HG02981 (cell line): ENCODE measurements around the gene TTC9B.
"Not testable (repeated sequence)": the region's sequence is repeated elsewhere in the genome, so short reads cannot be mapped to it uniquely, and the experiment has no call there.

ENCODE experiments used
- ATAC-seq: cut with Tn5 transposase; IDR thresholded peaks from one replicate; pipeline ENCODE4 v1.9.1; 2021; ENCODE audit warnings: mild to moderate bottlenecking, moderate library complexity; ENCODE audit not compliant: unreplicated experiment

The TTC9B gene

DNA sequence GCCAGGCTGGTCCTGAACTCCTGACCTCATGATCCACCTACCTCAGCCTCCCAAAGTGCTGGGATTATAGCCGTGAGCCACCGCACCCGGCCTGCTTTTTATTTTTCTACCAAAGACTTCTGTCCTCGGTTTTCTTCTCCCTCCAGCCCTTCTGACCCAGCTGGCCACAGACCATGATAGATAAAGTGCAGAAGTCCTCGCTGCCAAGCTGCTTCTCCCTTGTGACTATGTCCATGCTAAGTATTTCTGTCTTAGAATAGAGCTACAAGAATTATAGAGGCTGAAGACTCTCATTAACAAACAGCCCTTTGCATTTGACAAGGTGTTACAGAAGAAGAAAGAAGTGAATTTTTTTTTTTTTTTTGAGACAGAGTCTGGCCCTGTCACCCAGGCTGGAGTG is 42.4 kb downstream of the TTC9B start:
- no peak for ATAC-seq

GRCh38 chr19:40174092-40174491 is 44.1 kb downstream of the TTC9B start:
- ATAC-seq, result no peak

DNA sequence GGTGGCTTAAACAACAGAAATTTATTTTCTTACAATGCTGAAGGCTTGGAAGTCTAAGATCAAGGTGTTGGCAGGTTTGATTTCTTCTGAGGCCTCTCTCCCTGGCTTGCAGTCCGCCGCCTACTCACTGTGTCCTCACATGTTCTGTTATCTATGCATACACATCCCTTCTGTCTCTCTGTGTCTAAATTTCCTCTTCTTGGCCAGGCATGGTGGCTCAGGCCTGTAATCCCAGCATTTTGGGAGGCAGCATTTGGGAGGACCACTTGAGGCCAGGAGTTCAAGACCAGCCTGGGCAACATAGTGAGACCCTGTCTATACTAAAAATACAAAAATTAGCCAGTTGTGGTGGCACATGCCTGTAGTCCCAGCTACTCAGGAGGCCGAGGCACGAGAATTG is 46.9 kb downstream of the TTC9B start:
- not testable (repeated sequence) for ATAC-seq

- not testable (repeated sequence) for ATAC-seq
Measured at GRCh38 chr19:40170303-40170989, 47.7 kb downstream of the TTC9B start.

- ATAC-seq, result not testable (repeated sequence)
Measured at GRCh38 chr19:40169482-40170302, 48.5 kb downstream of the TTC9B start.
